Glomerular visceral epithelial cell (primary cell): Measurements from ENCODE around the gene NDUFA11.
A peak's percentile ranks its signal among the peaks of the same experiment; 100 is the strongest.
"Not testable (repeated sequence)": the region's sequence is repeated elsewhere in the genome, so short reads cannot be mapped to it uniquely, and the experiment has no call there.

Source experiments
- DNase-seq: peaks from one replicate; pipeline ENCODE4 v3.0.0-alpha.2; 2016; ENCODE audit errors: extremely low spot score

NDUFA11 gene

GRCh38 chr19:5857203-5858081 is 46.1 kb downstream of the NDUFA11 start:
- DNase-seq: no peak

GRCh38 chr19:5855151-5855550 is 48.4 kb downstream of the NDUFA11 start:
- DNase-seq: not testable (repeated sequence)

- DNase-seq: not testable (repeated sequence)
Measured at GRCh38 chr19:5854121-5854520, 49.5 kb downstream of the NDUFA11 start.

GRCh38 chr19:5851302-5851701 is 52.3 kb downstream of the NDUFA11 start, which contains the start of gene FUT3:
FUT3 (minus strand) TSS chr19:5851449.
- no peak for DNase-seq

- peak; percentile 40 for DNase-seq
Measured at GRCh38 chr19:5850743-5851293, 52.8 kb downstream of the NDUFA11 start.

- DNase-seq: no peak
Measured at GRCh38 chr19:5850189-5850588, 53.4 kb downstream of the NDUFA11 start.

- not testable (repeated sequence) for DNase-seq
Measured at GRCh38 chr19:5848621-5849020, 55.0 kb downstream of the NDUFA11 start.

- DNase-seq: not testable (repeated sequence)
Measured at GRCh38 chr19:5847846-5848245, 55.7 kb downstream of the NDUFA11 start.
